GM18526 (cell line): ENCODE data around the gene TTI1.

Source experiments
- POLR2A ChIP-seq: IDR thresholded peaks from 3 replicates; pipeline ENCODE4 v1.6.1; 2011; ENCODE audit not compliant: insufficient read length; ENCODE audit errors: extremely low read depth

Gene TTI1

GRCh38 chr20:38060536-38060935, 27.3 kb upstream of the TTI1 start:
- TF ChIP-seq POLR2A, result no peak

GRCh38 chr20:38059832-38060231, 26.6 kb upstream of the TTI1 start:
- no peak for TF ChIP-seq POLR2A

GRCh38 chr20:38057351-38057972, 24.2 kb upstream of the TTI1 start:
- no peak for TF ChIP-seq POLR2A

GRCh38 chr20:38055848-38056247, 22.6 kb upstream of the TTI1 start:
- no peak for TF ChIP-seq POLR2A

GRCh38 chr20:38055294-38055693, 22.0 kb upstream of the TTI1 start:
- TF ChIP-seq POLR2A, result no peak

GRCh38 chr20:38054647-38055046, 21.4 kb upstream of the TTI1 start:
- TF ChIP-seq POLR2A, result no peak

- no peak for TF ChIP-seq POLR2A
These were observed 19.6 kb upstream of the TTI1 start for GRCh38 chr20:38052870-38053269.

- no peak for TF ChIP-seq POLR2A
These were observed 17.4 kb upstream of the TTI1 start for GRCh38 chr20:38050686-38051085.

- TF ChIP-seq POLR2A, result no peak
These were observed 16.5 kb upstream of the TTI1 start for GRCh38 chr20:38049800-38050199.

- TF ChIP-seq POLR2A, result no peak
These were observed 13.3 kb upstream of the TTI1 start for GRCh38 chr20:38046572-38046971.

GRCh38 chr20:38044685-38045084, 11.4 kb upstream of the TTI1 start:
- TF ChIP-seq POLR2A, result no peak

GRCh38 chr20:38043512-38044300, 10.4 kb upstream of the TTI1 start:
- TF ChIP-seq POLR2A, result no peak

- no peak for TF ChIP-seq POLR2A
These were observed 7.0 kb upstream of the TTI1 start for GRCh38 chr20:38040276-38040675.

- TF ChIP-seq POLR2A, result no peak
These were observed 3.1 kb upstream of the TTI1 start for GRCh38 chr20:38036366-38036765.

GRCh38 chr20:38034961-38035360, 1.7 kb upstream of the TTI1 start:
- no peak for TF ChIP-seq POLR2A

GRCh38 chr20:38034108-38034649, 923 bp upstream of the TTI1 start:
- TF ChIP-seq POLR2A, result no peak
